Chondrocyte (in vitro differentiated cells): Measurements from ENCODE around the gene L3MBTL4. TPM values are rescaled to one million over a fixed set of nuclear protein-coding genes. Genes with fewer than 3 reads are reported as not detected.
"Not testable (repeated sequence)": the region's sequence is repeated elsewhere in the genome, so short reads cannot be mapped to it uniquely, and the experiment has no call there.

Experiments used
- DNase-seq: peaks from one replicate; pipeline ENCODE4 v3.0.0; 2021; ENCODE audit warnings: mixed read lengths, low spot score
- H3K27ac Mint-ChIP-seq: one replicate; pipeline ENCODE4 v1.8.0; 2021; ENCODE audit warnings: mild to moderate bottlenecking, moderate library complexity, mixed read lengths; ENCODE audit not compliant: unreplicated experiment
- H3K27me3 Mint-ChIP-seq: 2 replicates; pipeline ENCODE4 v1.8.0; 2021; ENCODE audit warnings: low read depth, mixed read lengths
- H3K36me3 Mint-ChIP-seq: 2 replicates; pipeline ENCODE4 v1.8.0; 2021; ENCODE audit warnings: low read depth, mixed read lengths
- H3K4me1 Mint-ChIP-seq: 2 replicates; pipeline ENCODE4 v1.8.0; 2021; ENCODE audit warnings: low read depth, mild to moderate bottlenecking, mixed read lengths
- H3K4me3 Mint-ChIP-seq: one replicate; pipeline ENCODE4 v1.8.0; 2021; ENCODE audit warnings: mild to moderate bottlenecking, moderate library complexity, mixed read lengths; ENCODE audit not compliant: unreplicated experiment
- H3K9me3 Mint-ChIP-seq: 2 replicates; pipeline ENCODE4 v1.8.0; 2021; ENCODE audit warnings: low read depth, mixed read lengths
- total RNA-seq: library from RNA; stranded (reverse); gene quantifications from 3 replicates; pipeline ENCODE4 v1.2.1, GENCODE V29; 2021
- TF ChIP-seq, protein P1 (sequence below): fragments of 200-600 bp; sonication (generic); IDR thresholded peaks from 2 replicates; pipeline ENCODE4 v1.5.0; 2021; ENCODE audit warnings: antibody characterized with exemption, mild to moderate bottlenecking, moderate library complexity

L3MBTL4 gene
- total RNA-seq, 1 donor from 2014 or later, result 1.0 TPM

DNA sequence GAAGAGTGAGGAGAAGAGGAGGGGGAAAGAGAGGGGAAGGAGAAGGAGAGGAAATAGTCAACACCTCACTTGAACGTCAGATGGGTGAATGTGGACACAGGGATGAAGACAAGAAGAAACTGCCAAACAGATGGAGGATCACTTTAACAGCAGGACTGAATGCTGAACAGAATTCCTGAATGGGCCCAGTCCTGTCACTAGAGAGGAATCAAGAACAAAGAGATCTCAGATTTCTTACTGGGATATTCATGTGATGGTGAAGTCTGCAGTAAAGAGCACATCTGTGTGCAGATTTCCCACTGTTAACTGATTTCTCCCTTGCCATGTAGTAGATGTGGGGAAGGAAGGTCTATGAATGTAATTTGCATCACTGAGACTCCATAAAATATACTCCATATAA is 135.4 kb downstream of the L3MBTL4 start:
- DNase-seq, result no peak
- Mint-ChIP-seq H3K9me3 (peaks cover 4% of the 10 kb centered on the region), H3K27ac (no peak overlapping the region), H3K4me1 (no peaks in the 10 kb centered on the region), H3K36me3 (no peaks in the 10 kb centered on the region), H3K4me3 (no peak overlapping the region), H3K27me3 (peaks cover 13% of the 10 kb centered on the region)
- TF ChIP-seq, protein P1, sequence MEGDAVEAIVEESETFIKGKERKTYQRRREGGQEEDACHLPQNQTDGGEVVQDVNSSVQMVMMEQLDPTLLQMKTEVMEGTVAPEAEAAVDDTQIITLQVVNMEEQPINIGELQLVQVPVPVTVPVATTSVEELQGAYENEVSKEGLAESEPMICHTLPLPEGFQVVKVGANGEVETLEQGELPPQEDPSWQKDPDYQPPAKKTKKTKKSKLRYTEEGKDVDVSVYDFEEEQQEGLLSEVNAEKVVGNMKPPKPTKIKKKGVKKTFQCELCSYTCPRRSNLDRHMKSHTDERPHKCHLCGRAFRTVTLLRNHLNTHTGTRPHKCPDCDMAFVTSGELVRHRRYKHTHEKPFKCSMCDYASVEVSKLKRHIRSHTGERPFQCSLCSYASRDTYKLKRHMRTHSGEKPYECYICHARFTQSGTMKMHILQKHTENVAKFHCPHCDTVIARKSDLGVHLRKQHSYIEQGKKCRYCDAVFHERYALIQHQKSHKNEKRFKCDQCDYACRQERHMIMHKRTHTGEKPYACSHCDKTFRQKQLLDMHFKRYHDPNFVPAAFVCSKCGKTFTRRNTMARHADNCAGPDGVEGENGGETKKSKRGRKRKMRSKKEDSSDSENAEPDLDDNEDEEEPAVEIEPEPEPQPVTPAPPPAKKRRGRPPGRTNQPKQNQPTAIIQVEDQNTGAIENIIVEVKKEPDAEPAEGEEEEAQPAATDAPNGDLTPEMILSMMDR, result no peak

DNA sequence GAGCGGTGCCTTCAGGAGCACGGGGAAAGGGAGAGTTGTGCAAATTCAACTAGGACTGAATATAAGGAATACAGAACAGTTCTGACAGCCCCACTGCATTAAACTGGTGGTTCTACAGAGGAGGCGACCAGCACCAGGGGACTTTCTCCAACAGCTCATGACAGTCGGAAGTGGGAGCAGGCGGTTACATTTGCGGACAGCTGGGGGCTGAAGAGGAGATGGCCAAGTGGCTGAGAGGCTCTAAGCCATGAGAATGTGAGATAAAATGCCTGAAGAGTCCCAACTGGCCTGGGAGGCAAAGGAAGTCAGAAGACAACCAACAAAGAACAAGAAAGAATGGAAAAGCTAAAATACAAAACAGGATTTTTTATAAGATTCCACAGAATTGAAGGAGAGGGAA is 141.3 kb downstream of the L3MBTL4 start:
- no peak for DNase-seq
- TF ChIP-seq, protein P1, result no peak
- Mint-ChIP-seq H3K4me3 (no peak overlapping the region), H3K36me3 (peaks cover 2% of the 10 kb centered on the region), H3K4me1 (no peaks in the 10 kb centered on the region), H3K9me3 (no peaks in the 10 kb centered on the region), H3K27ac (no peak overlapping the region), H3K27me3 (peaks cover 25% of the 10 kb centered on the region)

DNA sequence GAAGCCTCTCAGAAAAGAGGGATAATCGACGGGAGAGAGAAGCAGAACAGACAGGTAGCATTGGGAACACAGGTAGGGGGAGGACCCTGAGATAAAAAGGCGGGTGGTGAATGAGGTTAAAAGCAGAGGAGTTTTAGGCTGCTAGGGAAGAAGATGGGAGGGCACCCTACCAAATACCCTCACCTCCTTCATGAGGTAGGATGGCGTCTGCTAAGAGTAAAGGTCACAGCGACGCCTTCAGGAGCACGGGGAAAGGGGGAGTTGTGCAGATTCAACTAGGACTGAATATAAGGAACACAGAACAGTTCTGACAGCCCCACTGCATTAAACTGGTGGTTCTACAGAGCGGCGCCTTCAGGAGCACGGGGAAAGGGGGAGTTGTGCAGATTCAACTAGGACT is 142.6 kb downstream of the L3MBTL4 start:
- H3K4me1 Mint-ChIP-seq, H3K27ac Mint-ChIP-seq, H3K9me3 Mint-ChIP-seq, H3K36me3 Mint-ChIP-seq, DNase-seq: not testable (repeated sequence)
- Mint-ChIP-seq H3K4me3 (peak overlapping the region; percentile 56), H3K27me3 (peaks cover 25% of the 10 kb centered on the region)

DNA sequence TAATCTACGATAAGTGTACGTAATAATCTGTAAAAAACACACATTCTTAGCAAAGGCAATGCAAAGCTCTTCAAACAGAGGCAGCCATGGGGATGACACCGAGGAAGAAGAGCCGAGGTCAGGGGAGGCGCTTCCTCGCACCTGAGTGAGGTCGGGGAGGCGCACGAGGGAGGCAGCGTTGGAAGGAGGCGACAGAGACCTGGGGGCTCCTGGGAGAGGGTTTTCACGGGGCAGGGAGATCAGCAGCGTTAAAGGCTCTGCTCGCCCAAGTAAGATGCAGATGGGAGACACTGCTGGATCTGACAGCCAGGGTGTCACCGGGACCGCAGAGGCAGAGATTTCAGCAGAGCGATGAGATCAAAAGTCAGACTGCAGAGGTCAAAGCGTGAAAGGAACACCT is 143.1 kb downstream of the L3MBTL4 start:
- TF ChIP-seq, protein P1, result no peak
- Mint-ChIP-seq H3K9me3 (no peaks in the 10 kb centered on the region), H3K4me3 (peak overlapping the region; percentile 56), H3K27me3 (peaks cover 24% of the 10 kb centered on the region), H3K27ac (no peak overlapping the region), H3K36me3 (peaks cover 2% of the 10 kb centered on the region), H3K4me1 (no peaks in the 10 kb centered on the region)
- no peak for DNase-seq

DNA sequence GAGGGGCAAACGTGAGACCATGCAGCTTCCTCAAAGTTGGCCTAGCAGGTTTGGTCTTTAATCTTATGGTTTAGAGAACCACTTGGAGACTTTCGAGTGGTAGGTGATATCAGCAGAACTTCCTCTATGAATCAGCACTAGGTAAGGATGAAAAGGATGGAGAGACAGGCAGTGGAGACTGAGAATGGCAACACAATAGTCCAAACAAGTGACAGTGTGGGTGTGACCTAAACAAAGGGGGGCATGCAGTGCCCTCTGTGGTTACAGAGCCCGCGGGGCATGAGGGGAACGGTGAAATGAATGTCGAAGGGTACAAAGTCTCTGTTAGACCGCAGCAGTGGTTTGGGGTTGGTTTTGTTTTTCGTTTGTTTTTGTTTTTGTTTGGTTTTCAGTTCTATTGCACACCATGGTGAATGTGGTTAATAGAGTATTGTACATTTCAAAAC is 143.9 kb downstream of the L3MBTL4 start:
- TF ChIP-seq, protein P1, result no peak
- Mint-ChIP-seq H3K4me3 (no peak overlapping the region), H3K27me3 (peaks cover 24% of the 10 kb centered on the region), H3K9me3 (no peaks in the 10 kb centered on the region), H3K36me3 (peaks cover 2% of the 10 kb centered on the region), H3K27ac (no peak overlapping the region), H3K4me1 (no peaks in the 10 kb centered on the region)
- no peak for DNase-seq

GRCh38 chr18:6269660-6270332 is 144.9 kb downstream of the L3MBTL4 start:
- Mint-ChIP-seq H3K36me3 (peaks cover 2% of the 10 kb centered on the region), H3K27me3 (peaks cover 18% of the 10 kb centered on the region), H3K4me3 (no peak overlapping the region), H3K27ac (no peak overlapping the region), H3K9me3 (no peaks in the 10 kb centered on the region), H3K4me1 (no peaks in the 10 kb centered on the region)
- no peak for DNase-seq
- TF ChIP-seq, protein P1, result no peak
